H1 (cell line): ENCODE results near the gene TLR9. TPM values are rescaled to one million over a fixed set of nuclear protein-coding genes. Genes with fewer than 3 reads are reported as not detected.

Source experiments
- microRNA counts: library from miRNA; unstranded; fragments of <30 nt; microRNA quantifications from one replicate; lab custom pipeline; 2015
- microRNA-seq, 2 experiments: library from miRNA; unstranded; fragments of <30 nt; microRNA quantifications; one replicate each; pipeline versions ENCODE4 to v1.2.0, GENCODE V29; 2016 to 2020; ENCODE audit warnings: borderline microRNAs expressed in 2 of 2, borderline number of aligned reads in 2 of 2, borderline replicate concordance in 1 of 2
- polyA plus RNA-seq, 7 experiments: library from polyadenylated mRNA; depleted of rRNA in 3 of 7; stranded (reverse) in 5 of 7; unstranded in 2 of 7; fragments of >200 nt in 5 of 7; fragments of 200-250 nt in 2 of 7; gene quantifications; 1 replicate in 5 of 7; 2 replicates in 1 of 7; 4 replicates in 1 of 7; pipeline versions ENCODE4 v1.2.1 to v1.2.3, GENCODE V29; 2011 to 2013; ENCODE audit warnings: missing spikeins in 2 of 7, mixed read lengths in 2 of 7
- small RNA-seq: library from polyadenylated mRNA; stranded (forward); fragments of <200 nt; extraction: miRNeasy Mini kit (QIAGEN cat#:217004); gene quantifications from one replicate; pipeline ENCODE3, GENCODE V24; 2013; ENCODE audit not compliant: insufficient read depth
- total RNA-seq: library from RNA; stranded (reverse); fragmentation: NEBNext Ultra II Directional; extraction: Animal tissue kit (Norgen Biotek cat#: 25700); gene quantifications from 2 replicates; pipeline ENCODE4 v1.2.1, GENCODE V29; 2021

TLR9 gene
- total and polyA plus RNA-seq, 2 of the 8 experiments (the other 6 are each of a cell fraction or from before 2014, with no cell fraction given): 0.05 TPM; not detected in 1

MicroRNA genes within 50 kb of the gene (microRNA counts, 767-probe panel; counts per million panel counts)
- 879 counts per million, percentile 95 among the panel's probes with 10 or more counts for microRNA hsa-let-7g-5p (lab: Ali Mortazavi, UCI)

Small RNAs within 50 kb of the gene (microRNA-seq; reads per million reads assigned to microRNA genes)
- 37.7 to 142 reads per million in 2 experiments for gene MIRLET7G

Small RNAs within 50 kb of the gene (small RNA-seq; reads per million reads assigned to genes)
- gene MIRLET7G: 20.6 reads per million, percentile 92 among the genes with 10 or more reads in this experiment

Other genes starting within 250 kb of the TLR9 start
- 45.5 and 48.3 TPM in 2 replicates for gene ACY1, start 242.1 kb downstream of the TLR9 start, total RNA-seq
- gene ACY1, start 242.1 kb downstream of the TLR9 start, polyA plus RNA-seq (2011; rRNA removed): 113 and 189 TPM in 2 replicates
- gene RPL29, start 229.8 kb downstream of the TLR9 start, total RNA-seq: 1,467 and 1,476 TPM in 2 replicates
- gene RPL29, start 229.8 kb downstream of the TLR9 start, polyA plus RNA-seq (2011; rRNA removed): 2,660 and 3,062 TPM in 2 replicates
- gene DUSP7, start 169.1 kb downstream of the TLR9 start, total RNA-seq: 19.4 and 20.5 TPM in 2 replicates
- 24.9 and 32.1 TPM in 2 replicates for gene DUSP7, start 169.1 kb downstream of the TLR9 start, polyA plus RNA-seq (2011; rRNA removed)
- 35.7 and 39.2 TPM in 2 replicates for gene POC1A, start 71.2 kb downstream of the TLR9 start, total RNA-seq
- 35.7 and 44.9 TPM in 2 replicates for gene POC1A, start 71.2 kb downstream of the TLR9 start, polyA plus RNA-seq (2011; rRNA removed)
- 45.2 and 45.9 TPM in 2 replicates for gene ALAS1, start 27.5 kb downstream of the TLR9 start, total RNA-seq
- gene ALAS1, start 27.5 kb downstream of the TLR9 start, polyA plus RNA-seq (2011; rRNA removed): 84.4 and 87.7 TPM in 2 replicates
- 62.6 and 65.2 TPM in 2 replicates for gene TWF2, start 13.5 kb upstream of the TLR9 start, total RNA-seq
- 90.4 and 135 TPM in 2 replicates for gene TWF2, start 13.5 kb upstream of the TLR9 start, polyA plus RNA-seq (2011; rRNA removed)
- gene PPM1M, start 20.1 kb upstream of the TLR9 start, total RNA-seq: 5.2 and 5.4 TPM in 2 replicates
- 5.1 and 6.3 TPM in 2 replicates for gene PPM1M, start 20.1 kb upstream of the TLR9 start, polyA plus RNA-seq (2011; rRNA removed)
- gene WDR82, start 53.0 kb upstream of the TLR9 start, total RNA-seq: 77.2 and 82.7 TPM in 2 replicates
- gene WDR82, start 53.0 kb upstream of the TLR9 start, polyA plus RNA-seq (2011; rRNA removed): 25.8 and 33.5 TPM in 2 replicates
- 3.5 and 4.2 TPM in 2 replicates for gene GLYCTK, start 62.2 kb upstream of the TLR9 start, total RNA-seq
- gene GLYCTK, start 62.2 kb upstream of the TLR9 start, polyA plus RNA-seq (2011; rRNA removed): 8.7 and 11.1 TPM in 2 replicates
- 0.63 and 1.5 TPM in 2 replicates for gene DNAH1, start 90.7 kb upstream of the TLR9 start, total RNA-seq
- gene DNAH1, start 90.7 kb upstream of the TLR9 start, polyA plus RNA-seq (2011; rRNA removed): 1.0 and 1.9 TPM in 2 replicates
- 72.9 and 80.3 TPM in 2 replicates for gene BAP1, start 184.4 kb upstream of the TLR9 start, total RNA-seq
- gene BAP1, start 184.4 kb upstream of the TLR9 start, polyA plus RNA-seq (2011; rRNA removed): 64.9 and 79.5 TPM in 2 replicates
- gene PHF7, start 185.0 kb upstream of the TLR9 start, total RNA-seq: 9.5 and 12.0 TPM in 2 replicates
- gene PHF7, start 185.0 kb upstream of the TLR9 start, polyA plus RNA-seq (2011; rRNA removed): 6.3 and 6.7 TPM in 2 replicates
- gene SEMA3G, start 219.5 kb upstream of the TLR9 start, total RNA-seq: 1.5 TPM in 2 replicates
- 0.95 and 2.4 TPM in 2 replicates for gene SEMA3G, start 219.5 kb upstream of the TLR9 start, polyA plus RNA-seq (2011; rRNA removed)
- gene TNNC1, start 228.4 kb upstream of the TLR9 start, total RNA-seq: 5.8 and 9.5 TPM in 2 replicates
- 16.4 and 18.5 TPM in 2 replicates for gene TNNC1, start 228.4 kb upstream of the TLR9 start, polyA plus RNA-seq (2011; rRNA removed)
- 67.0 and 71.9 TPM in 2 replicates for gene NISCH, start 230.0 kb upstream of the TLR9 start, total RNA-seq
- 71.2 and 108 TPM in 2 replicates for gene NISCH, start 230.0 kb upstream of the TLR9 start, polyA plus RNA-seq (2011; rRNA removed)